HepG2 (cell line): ENCODE data around the gene COL9A3. TPM values are rescaled to one million over a fixed set of nuclear protein-coding genes. Genes with fewer than 3 reads are reported as not detected.
A peak's percentile ranks its signal among the peaks of the same experiment; 100 is the strongest.

Experiments
- IKZF4 ChIP-seq: sonication (generic); formaldehyde crosslinking; IDR thresholded peaks from 2 replicates; pipeline ENCODE4 v1.5.1; 2020; ENCODE audit warnings: borderline replicate concordance, mild to moderate bottlenecking, low read depth, missing genetic modification reagents; ENCODE audit errors: not compliant biosample characterization
- KLF15 ChIP-seq: sonication (generic); formaldehyde crosslinking; IDR thresholded peaks from 2 replicates; pipeline ENCODE4 v1.8.1; 2023; ENCODE audit warnings: borderline replicate concordance, mild to moderate bottlenecking, inconsistent platforms, missing genetic modification reagents, mixed read lengths
- LCORL ChIP-seq, 2 experiments: fragments of 450-650 bp in 1 of 2; sonication (generic) in 1 of 2; formaldehyde crosslinking in 1 of 2; IDR thresholded peaks; 2 replicates each; pipeline versions ENCODE4 v1.5.0 to v1.6.1; 2017 to 2020; ENCODE audit warnings: antibody characterized with exemption in 1 of 2, missing genetic modification reagents in 1 of 2
- PBX2 ChIP-seq: IDR thresholded peaks from 2 replicates; pipeline ENCODE4 v1.6.1; 2016; ENCODE audit warnings: control low read depth
- PRDM15 ChIP-seq: sonication (generic); formaldehyde crosslinking; IDR thresholded peaks from 2 replicates; pipeline ENCODE4 v1.4.0; 2020; ENCODE audit warnings: missing genetic modification reagents
- PTBP1 ChIP-seq: fragments of 200-400 bp; formaldehyde crosslinking; IDR thresholded peaks from 2 replicates; pipeline ENCODE4 v1.6.1; 2018; ENCODE audit warnings: low read length, low read depth; ENCODE audit not compliant: poor library complexity, severe bottlenecking
- RNF2 ChIP-seq: fragments of 450-650 bp; conservative IDR thresholded peaks from 2 replicates; pipeline ENCODE4 v1.6.1; 2016; ENCODE audit warnings: low read depth
- ZFP36L2 ChIP-seq: sonication (generic); formaldehyde crosslinking; IDR thresholded peaks from 2 replicates; pipeline ENCODE4 v1.4.0; 2020; ENCODE audit warnings: missing genetic modification reagents
- ZNF225 ChIP-seq: sonication (generic); formaldehyde crosslinking; IDR thresholded peaks from 2 replicates; pipeline ENCODE4 v1.4.0; 2020; ENCODE audit warnings: mild to moderate bottlenecking, missing genetic modification reagents
- ZNF687 ChIP-seq: sonication (generic); formaldehyde crosslinking; IDR thresholded peaks from 2 replicates; pipeline ENCODE4 v1.5.1; 2020; ENCODE audit warnings: mild to moderate bottlenecking, missing genetic modification reagents, moderate library complexity
- polyA plus RNA-seq, 8 experiments: library from polyadenylated mRNA; depleted of rRNA in 3 of 8; stranded (reverse) in 7 of 8; unstranded in 1 of 8; fragments of >200 nt; fragmentation: Illumina TruSeq in 4 of 8; extraction: Trizol in 4 of 8; gene quantifications; 2 replicates each; pipeline versions ENCODE4 v1.2.1 to v1.2.3, GENCODE V29; 2011 to 2016; ENCODE audit warnings: low read depth in 4 of 8, missing spikeins in 1 of 8, mixed read lengths in 1 of 8; ENCODE audit not compliant: insufficient read depth in 1 of 8
- total RNA-seq, 5 experiments: library from RNA; depleted of rRNA; stranded (reverse); fragments of >200 nt; fragmentation: Illumina TruSeq; extraction: Trizol; gene quantifications; 2 replicates each; pipeline ENCODE4 v1.2.3, GENCODE V29; 2016; ENCODE audit warnings: low read depth in 1 of 5

The COL9A3 gene
- total and polyA plus RNA-seq, 2 of the 13 experiments (the other 11 are each of a cell fraction or from before 2014, with no cell fraction given) = 155 to 204 TPM

- TF ChIP-seq ZNF687 (CRISPR knock-in tag) (0 out of 2 replicates have a peak, but pooled peaks have one; percentile 13), PBX2 (CRISPR knock-in tag) (no peak), ZFP36L2 (no peak), ZNF225 (CRISPR knock-in tag) (no peak), LCORL (IDR thresholded peaks at IDR 0.05) (no peak), LCORL (CRISPR knock-in tag; IDR thresholded peaks at IDR 0.05) (no peak), PRDM15 (CRISPR knock-in tag) (peak; percentile 29; the same call in 1 of the 2 replicates), PTBP1 (peak; percentile 25), IKZF4 (CRISPR knock-in tag) (no peak), KLF15 (CRISPR knock-in tag) (0 out of 2 replicates have a peak, but pooled peaks have one; percentile 43), RNF2 (peak; percentile 72; the same call in 1 of the 2 replicates)
- TF ChIP-seq, all 625 proteins: peak for 70
Observed at GRCh38 chr20:62816884-62817873, at the start of gene COL9A3 (continued).
